Erythroblast (primary cell): ENCODE data around the gene ALKBH1.
"Not testable (repeated sequence)": the region's sequence is repeated elsewhere in the genome, so short reads cannot be mapped to it uniquely, and the experiment has no call there.

Experiments
- DNase-seq, 2 experiments: peaks; one replicate each; lab custom pipeline; 2025; lab: John Stamatoyannopoulos, UW
- GATA1 ChIP-seq: IDR thresholded peaks from 2 replicates; pipeline ENCODE4 v1.6.1; 2011; ENCODE audit warnings: low read depth, mild to moderate bottlenecking, control low read depth, low read length, moderate library complexity
- POLR2A ChIP-seq: IDR thresholded peaks from 2 replicates; pipeline ENCODE4 v1.6.1; 2011; ENCODE audit warnings: mild to moderate bottlenecking, low read length

Gene ALKBH1

DNA sequence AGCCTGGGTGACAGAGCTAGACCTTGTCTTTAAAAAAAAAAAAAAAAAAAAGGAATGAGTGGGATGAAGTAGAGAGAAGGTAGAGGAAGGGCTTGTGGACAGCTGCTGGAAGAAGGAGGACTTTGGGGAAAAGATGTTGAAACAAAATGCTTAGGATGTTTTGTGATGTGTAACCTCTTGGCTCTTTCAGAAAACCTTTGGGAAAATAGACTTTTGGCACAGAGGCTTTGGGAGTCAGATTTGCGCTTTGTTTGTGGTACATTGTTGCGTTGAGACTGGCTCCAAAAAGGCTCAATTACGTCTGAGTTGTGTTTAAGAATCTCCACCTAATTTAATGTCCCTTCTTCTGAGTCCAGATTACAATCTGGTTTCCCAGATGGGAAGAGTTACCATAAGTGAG lies 58.5 kb downstream of the ALKBH1 start:
- TF ChIP-seq GATA1: no peak
- TF ChIP-seq POLR2A: no peak
- no peak for DNase-seq

DNA sequence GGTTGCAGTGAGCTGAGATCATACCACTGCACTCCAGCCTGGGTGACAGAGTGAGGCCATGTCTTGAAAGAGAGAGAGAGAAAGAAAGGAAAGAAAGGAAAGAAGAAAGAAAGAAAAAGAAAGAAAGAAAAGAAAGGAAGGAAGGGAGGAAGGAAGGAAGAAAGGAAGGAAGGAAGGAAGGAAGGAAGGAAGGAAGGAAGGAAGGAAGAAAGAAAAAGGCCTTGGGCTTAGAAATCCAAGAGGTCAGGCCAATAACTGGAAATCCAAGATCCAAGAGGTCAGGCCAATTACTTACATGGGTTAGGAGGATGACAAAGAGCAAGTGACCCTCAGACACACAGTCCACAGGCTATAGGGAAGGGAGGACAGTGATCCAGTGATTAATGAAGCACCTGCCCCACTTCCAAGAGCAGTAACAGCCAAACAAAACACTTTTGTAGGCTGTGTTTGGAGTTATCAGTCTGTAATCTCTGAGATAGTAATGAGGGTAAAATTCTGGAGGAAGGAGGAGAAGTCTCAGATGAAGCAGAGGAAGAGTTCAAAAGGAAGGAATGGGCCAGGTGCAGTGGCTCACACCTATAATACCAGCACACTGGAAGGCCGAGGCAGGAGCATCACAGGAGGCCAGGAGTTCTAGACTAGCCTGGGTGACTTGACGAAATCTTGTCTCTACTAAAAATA lies 59.2 kb downstream of the ALKBH1 start:
- no peak for DNase-seq
- no peak for TF ChIP-seq POLR2A
- no peak for TF ChIP-seq GATA1

DNA sequence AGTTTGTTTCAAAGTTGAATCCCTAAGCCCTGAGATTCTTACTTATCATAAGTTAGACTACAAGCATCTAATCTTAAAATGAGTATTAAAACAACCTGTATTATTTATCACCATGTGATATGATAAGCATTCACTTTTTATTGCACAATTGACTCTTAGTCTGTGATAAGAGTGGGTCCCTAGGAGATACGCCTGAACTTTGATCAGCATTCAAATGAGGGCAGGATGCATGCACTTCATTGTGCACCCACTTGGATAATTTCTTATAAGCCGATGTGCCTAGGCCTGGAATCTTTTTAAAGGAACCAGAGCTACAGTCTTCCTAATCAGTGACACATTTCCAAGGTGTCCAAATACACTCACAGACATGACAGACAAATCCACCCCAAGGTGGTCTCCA lies 60.0 kb downstream of the ALKBH1 start:
- DNase-seq: peak in 1 of 2 experiments; percentile 9
- TF ChIP-seq POLR2A (no peak), GATA1 (no peak)

DNA sequence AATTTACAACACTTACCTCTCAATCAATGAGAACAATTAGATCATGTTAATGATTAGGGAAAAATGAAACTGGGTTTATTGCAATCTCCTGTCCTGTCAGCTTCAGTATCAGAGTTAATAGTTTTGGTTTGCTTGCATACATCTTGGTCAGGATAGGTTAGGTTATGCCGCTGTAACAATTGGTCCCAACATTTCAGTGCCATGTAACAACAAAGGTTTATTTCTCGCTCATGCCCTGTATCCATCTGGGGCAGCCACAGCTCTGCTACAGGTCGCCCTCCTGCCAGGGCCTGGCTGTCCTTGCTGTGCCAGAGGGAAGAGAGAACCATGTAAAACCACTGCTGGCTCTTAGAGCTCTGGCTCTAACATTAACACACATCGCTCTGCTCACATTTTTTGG lies 60.9 kb downstream of the ALKBH1 start:
- no peak for TF ChIP-seq GATA1
- DNase-seq: no peak

DNA sequence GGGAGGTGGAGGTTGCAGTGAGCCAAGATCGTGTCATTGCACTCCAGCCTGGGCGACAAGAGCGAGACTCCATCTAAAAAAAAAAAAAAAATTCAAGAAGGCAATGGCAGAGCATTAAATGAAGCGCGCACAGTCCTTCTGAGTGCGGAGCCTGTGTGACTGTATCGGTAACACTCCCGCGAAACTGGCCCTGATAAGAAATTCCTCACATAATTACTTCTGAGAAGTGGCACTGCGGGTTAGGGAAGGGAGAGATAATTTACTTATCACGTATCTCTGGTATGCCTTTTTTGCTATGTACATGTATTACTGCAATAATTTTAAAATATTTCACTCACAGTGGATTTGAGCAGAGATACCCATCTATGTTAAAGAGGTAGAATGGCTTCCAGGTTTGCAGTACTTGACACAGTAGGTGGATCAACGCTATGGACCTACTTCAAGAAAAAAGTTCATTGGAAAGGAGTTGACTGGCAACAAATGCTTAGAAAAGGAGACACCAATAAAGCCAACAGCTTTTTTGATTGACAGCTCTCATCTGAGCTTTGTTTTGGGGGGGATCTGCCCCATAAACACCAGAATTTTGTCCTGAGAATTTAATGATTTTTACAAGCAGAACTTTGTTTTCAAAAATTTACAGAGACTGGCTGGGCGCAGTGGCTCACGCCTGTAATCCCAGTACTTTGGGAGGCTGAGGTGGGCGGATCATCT lies 62.1 kb downstream of the ALKBH1 start:
- TF ChIP-seq POLR2A (no peak), GATA1 (no peak)
- DNase-seq: peak; percentile 52 to 81

DNA sequence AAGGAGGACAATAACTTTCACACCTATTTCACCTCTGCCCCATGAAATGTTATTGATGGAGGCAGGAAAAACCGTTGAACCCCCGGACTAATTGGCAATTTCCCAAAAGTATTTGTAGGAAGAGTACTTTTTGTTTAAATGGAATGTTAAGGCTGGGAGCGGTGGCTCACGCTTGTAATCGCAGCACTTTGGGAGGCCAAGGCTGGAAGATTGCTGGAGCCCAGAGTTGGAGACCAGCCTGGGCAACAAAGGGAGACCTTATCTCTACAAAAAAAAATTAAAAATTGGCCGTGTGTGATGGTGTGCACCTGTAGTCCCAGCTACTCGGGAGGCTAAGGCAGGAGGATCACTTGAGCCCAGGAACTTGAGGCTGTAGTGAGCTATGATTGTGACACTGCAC lies 65.4 kb downstream of the ALKBH1 start:
- TF ChIP-seq GATA1 (no peak), POLR2A (no peak)
- no peak for DNase-seq

DNA sequence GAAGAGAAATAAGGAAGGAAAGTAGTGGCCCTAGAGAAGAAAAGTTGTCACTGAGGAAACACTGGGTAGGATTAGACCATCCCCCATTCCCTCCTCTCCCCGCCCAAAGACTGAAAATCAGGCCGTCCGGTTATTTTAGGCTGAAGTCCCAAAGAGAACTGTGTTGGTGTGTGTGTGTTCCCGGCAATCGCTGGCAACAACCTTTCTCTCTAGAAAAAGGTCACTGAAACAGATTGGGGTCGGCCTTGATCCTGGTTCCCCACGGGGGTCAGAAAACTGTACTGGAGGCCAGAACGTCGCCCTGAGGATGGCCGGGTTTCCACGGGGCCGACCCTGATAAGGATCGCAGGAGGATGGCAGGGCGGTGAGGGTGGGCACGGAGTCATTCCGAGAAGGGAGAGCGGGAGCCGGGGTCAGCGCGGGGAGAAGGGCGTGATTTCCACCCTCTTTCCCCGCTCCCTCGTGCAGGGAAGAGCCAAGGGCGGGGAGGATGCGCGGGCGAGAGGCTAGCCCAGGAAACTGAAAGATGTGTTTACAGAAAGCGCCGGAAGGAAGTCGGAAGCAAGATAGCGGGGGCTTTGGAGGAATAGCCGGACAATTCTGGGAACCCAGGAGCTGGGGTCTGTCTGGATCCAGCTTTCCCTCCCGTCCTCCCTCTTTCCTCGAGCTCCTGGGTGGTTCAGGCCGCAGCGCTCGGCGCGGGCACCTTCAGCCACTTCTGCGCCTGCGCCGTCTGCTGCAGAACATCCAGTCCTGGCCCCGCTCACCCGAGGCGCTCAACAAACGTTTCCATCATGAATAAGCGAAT lies 66.1 kb downstream of the ALKBH1 start:
- peak; percentile 79 to 81 for DNase-seq
- no peak for TF ChIP-seq GATA1
- peak; percentile 54 for TF ChIP-seq POLR2A

DNA sequence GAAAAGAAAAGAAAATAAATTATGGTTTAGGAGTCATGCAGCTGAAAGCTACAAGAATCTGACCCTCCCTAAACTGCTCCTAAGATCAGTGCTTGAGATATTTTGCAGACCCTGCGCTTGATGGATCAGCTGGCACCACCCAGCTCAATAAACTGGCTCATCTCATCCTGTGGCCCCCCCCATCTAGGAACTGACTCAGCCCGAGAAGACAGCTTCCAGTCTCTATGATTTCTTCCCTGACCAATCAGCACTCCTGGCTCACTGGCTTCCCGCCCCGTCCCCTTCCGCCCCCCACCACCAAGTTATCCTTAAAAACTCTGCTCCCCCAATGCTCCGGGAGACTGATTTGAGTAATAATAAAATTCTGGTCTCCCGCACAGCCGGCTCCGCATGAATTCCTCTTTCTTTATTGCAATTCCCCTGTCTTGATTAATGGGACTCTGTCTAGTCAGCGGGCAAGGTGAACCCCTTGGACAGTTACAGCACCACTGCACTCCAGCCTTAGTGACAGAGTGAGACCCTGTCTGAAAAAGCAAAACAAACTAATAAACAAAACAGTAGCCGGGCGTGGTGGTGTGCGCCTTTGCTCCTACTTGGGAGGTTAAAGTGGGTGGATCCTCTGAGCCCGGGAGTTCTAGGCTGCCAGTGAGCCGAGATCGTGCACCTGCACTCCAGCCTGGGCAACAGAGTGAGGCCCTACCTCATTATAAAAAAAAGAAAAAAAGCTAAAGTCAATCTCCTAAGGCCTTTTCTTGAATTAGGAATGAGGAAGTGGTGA lies 66.9 kb downstream of the ALKBH1 start:
- DNase-seq: peak; percentile 22 to 42
- TF ChIP-seq GATA1 (no peak), POLR2A (no peak)

DNA sequence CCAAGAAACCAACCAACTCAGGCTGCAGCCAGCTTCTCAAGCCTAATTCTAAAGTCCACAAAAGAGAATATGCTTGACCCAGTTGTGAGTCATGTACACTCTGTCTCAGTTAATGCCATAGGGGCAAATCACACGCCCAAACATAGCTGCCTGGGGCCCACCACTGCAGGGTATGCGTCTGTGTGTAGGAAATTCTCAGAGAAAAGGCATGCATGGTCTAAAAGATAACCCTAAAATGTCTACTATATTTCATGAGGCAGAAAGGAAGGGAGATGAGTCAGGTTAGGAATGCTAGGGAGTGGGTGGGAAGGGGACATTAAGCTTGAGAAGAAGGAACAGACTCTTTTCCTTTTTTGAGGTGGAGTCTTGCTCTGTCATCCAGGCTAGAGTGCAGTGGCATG lies 69.1 kb downstream of the ALKBH1 start:
- TF ChIP-seq GATA1 (no peak), POLR2A (no peak)
- peak in 1 of 2 experiments; percentile 23 for DNase-seq

DNA sequence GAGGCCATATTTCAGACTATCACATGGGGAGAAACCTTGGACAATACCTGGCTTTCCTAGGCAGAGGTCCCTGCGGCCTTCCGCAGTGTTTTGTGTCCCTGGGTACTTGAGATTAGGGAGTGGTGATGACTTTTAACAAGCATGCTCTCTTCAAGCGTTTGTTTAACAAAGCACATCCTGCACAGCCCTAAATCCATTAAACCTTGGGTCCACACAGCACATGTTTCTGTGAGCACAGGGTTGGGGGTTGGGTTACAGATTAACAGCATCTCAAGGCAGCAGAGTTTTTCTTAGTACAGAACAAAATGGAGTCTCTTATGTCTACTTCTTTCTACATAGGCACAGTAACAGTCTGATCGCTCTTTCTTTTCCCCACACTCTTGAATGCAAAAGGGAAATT lies 72.0 kb downstream of the ALKBH1 start:
- not testable (repeated sequence) for DNase-seq

DNA sequence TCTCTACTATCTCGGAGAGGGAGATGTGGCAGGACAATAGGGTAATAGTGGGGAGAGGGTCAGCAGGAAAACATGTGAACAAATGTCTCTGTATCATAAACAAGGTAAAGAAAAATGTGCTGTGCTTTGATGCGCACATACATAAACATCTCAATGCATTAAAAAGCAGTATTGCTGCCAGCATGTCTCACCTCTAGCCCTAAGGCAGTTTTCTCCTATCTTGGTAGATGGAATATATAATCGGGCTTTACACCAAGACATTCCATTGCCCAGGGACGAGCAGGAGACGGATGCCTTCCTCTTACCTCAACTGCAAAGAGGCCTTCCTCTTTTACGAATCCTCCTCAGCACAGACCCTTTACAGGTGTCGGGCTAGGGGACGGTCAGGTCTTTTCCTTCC lies 72.4 kb downstream of the ALKBH1 start:
- not testable (repeated sequence) for DNase-seq

DNA sequence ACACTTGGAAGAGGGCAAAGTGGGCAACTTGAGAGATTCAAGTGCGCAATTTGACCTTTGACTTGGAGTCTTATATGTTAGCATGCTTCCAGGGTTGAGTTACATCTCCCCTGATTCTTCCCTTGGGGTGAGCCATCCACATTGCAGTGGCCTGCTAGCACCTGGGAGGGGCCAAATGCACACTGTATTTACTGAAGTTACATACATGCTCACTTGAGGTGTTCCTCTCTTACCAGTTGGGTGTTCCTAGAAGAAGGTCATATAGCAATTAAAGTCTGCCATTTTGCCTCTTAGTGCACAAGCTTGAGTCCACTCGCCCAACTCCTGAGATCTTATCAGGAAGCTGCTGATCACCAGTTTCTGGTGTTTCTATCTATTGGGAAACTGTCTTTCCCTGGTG lies 77.7 kb downstream of the ALKBH1 start:
- DNase-seq: no peak
- TF ChIP-seq GATA1 (no peak), POLR2A (no peak)

DNA sequence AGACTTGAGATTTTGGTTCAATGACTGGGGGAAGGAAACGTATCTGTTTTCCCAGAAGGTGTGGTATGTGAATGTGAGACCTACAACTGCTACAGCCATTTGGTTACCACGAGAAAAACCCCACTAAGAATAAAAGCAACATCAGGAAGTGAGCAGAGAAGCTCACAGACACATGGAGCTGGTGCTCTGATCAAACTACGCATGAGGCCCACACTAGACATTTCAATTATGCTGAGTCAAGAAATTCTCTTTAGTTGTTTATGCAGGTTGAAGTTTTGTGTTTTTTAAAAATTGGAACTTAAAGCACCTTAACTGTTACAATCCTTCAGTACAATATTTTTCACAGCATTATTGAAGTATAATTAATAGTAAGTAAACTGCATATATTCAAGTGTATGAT lies 82.5 kb downstream of the ALKBH1 start:
- no peak for DNase-seq
- no peak for TF ChIP-seq GATA1
- no peak for TF ChIP-seq POLR2A

DNA sequence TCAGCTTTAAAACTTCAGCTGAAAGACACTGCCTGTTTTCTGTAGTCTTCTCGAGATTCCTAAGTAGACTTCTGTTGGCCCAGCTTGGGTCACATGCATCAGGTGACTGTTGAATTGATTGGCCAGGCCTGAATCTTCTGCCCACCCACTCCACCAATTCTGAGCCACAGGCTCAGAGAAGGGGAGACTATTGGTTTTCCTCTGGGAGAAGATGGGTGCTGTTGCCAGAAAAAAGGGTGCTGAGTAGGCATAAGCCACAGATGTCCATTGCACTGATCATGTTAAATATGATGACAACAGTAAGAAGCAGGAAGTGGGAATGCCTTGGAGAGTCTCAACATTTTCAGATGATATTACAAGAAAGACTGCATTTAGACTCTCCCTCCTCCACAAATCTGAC lies 84.6 kb downstream of the ALKBH1 start:
- no peak for DNase-seq
- no peak for TF ChIP-seq POLR2A
- TF ChIP-seq GATA1: no peak
